Measurements from ENCODE around the gene IPO5.

IPO5 gene

DNA sequence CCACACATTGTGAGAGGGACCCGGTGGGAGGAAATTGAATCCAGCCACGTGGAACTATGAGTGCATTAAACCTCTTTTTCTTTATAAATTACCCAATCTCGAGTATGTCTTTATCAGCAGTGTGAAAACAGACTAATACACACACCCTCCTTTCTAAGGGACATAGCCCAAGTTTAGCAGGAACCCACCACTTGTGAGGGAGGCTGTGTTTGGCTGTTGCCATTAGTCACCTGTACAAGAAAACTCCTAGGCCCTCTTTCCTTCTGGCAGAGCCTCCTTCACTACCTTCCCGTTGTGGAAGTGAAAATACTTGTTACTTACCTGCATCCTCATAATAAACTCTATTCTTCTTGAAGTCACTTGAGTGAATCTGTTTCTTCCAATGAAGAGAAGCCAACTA, 113.2 kb downstream of the IPO5 start:
- DNase-seq: no peak

DNA sequence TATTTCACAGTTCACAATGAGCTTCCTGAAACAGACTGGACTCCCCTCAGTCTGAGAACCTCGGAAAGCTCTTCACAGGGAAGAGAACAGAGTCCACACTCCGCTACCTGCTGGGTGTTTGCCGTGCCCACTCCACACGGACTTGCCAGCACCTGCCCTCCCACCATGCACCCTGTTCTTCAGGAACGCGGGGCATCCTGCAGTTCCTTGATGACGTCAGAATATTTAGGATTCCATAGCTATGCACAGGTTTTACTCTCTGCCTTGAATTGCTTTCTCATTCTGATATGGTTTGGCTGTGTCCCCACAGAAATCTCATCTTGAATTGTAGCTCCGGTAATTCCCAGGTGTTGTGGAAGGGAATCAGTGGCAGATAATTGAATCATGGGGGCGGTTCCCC, 115.0 kb downstream of the IPO5 start:
- no peak for DNase-seq

DNA sequence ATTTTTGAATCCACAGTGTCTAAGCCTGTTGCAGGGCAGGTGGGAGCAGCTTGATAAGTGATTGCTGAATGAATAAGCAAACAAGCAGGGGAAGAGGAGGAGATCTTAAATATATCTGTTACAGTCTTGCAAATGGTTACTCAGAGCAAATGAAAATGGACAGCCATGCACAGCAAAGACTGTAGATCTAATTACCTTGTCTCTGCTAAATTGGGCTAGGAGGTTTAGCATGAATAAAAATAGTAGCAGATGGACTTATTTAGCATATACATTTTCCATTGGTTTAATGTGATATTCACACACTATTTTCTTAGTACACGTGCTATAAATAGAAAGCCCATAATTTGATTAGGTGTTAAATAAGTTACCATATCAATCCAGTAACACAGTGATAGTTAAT, 116.5 kb downstream of the IPO5 start:
- no peak for DNase-seq

DNA sequence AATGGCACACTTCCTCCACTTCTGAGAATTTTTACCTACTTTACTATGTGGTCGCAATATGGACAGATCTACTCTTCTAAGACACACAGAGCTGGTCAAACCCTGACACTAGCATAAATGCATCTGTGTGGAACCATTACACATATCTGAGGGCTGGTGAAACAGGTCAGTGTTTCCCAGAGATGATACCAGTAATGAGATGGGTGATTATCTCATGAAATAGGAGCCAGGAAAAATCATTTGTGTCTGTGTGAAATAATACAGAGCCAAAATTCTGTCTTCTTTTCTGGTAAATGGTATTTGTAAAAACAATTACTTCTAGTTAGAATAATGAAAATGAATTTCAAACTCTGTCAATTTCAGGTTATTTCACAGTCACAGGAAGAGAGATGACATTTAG, 117.8 kb downstream of the IPO5 start:
- DNase-seq: no peak

DNA sequence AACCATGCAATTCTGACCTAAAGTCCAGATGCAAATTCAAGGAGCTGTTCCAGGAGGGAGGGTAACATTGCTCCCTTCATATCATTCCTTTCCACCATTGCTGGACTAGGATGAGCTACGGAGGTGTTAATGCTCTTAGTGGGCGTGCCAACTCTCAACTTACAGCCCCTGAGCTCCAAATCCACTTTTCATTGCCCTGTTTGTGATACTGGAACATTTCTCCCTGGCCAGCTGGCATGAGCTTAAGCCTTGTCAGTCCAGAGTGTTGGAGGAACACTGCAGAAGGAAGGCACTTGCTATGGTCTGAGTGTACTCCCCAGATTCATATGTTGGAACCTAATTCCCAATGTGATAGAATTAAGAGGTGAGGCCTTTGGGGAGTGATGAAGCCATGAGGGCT, 119.0 kb downstream of the IPO5 start:
- no peak for DNase-seq
